Measurements from ENCODE around the gene ITGAV. TPM values are rescaled to one million over a fixed set of nuclear protein-coding genes. Genes with fewer than 3 reads are reported as not detected.

Gene ITGAV
- total RNA-seq, 4 donors from 2014 or later = 98.4 to 117 (median 105) TPM

GRCh38 chr2:186572705-186573104, 17.2 kb upstream of the ITGAV start:
- TF ChIP-seq, protein P1, sequence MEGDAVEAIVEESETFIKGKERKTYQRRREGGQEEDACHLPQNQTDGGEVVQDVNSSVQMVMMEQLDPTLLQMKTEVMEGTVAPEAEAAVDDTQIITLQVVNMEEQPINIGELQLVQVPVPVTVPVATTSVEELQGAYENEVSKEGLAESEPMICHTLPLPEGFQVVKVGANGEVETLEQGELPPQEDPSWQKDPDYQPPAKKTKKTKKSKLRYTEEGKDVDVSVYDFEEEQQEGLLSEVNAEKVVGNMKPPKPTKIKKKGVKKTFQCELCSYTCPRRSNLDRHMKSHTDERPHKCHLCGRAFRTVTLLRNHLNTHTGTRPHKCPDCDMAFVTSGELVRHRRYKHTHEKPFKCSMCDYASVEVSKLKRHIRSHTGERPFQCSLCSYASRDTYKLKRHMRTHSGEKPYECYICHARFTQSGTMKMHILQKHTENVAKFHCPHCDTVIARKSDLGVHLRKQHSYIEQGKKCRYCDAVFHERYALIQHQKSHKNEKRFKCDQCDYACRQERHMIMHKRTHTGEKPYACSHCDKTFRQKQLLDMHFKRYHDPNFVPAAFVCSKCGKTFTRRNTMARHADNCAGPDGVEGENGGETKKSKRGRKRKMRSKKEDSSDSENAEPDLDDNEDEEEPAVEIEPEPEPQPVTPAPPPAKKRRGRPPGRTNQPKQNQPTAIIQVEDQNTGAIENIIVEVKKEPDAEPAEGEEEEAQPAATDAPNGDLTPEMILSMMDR (IDR thresholded peaks at IDR 0.05) = no peak
- TF ChIP-seq POLR2AphosphoS5 (IDR thresholded peaks at IDR 0.05) (no peak), POLR2A (IDR thresholded peaks at IDR 0.05; ENCODE audit: low read depth) (no peak), EP300 (IDR thresholded peaks at IDR 0.05) (no peak)
- no peaks in the 10 kb centered on the region for H3K36me3 ChIP-seq
- H3K27me3 ChIP-seq = no peaks in the 10 kb centered on the region
- no peak for DNase-seq (ENCODE audit: extremely low spot score)
- no peaks in the 10 kb centered on the region for H3K9me3 ChIP-seq
- no peak overlapping the region for H3K27ac ChIP-seq (replicated peaks in 1 of 4)
- peaks cover 14 to 33% (median 24%) of the 10 kb centered on the region in 4 donors for H3K4me1 ChIP-seq
- 97% methylated on average over 5 of the region's 5 CpGs for WGBS
- no peak overlapping the region for H3K4me3 ChIP-seq
- intact Hi-C loops (cut with DNase I) = no loop called here

- intact Hi-C loops (cut with DNase I) = no loop called here
- no peak for DNase-seq (ENCODE audit: extremely low spot score)
- 90% methylated on average over 3 of the region's 3 CpGs for WGBS
- Histone ChIP-seq H3K4me1 (peaks cover 14 to 33% (median 24%) of the 10 kb centered on the region in 4 donors), H3K4me3 (no peak overlapping the region), H3K27me3 (no peaks in the 10 kb centered on the region), H3K36me3 (no peaks in the 10 kb centered on the region), H3K9me3 (no peaks in the 10 kb centered on the region), H3K27ac (replicated peaks in 1 of 4) (no peak overlapping the region)
- TF ChIP-seq EP300 (IDR thresholded peaks at IDR 0.05) (no peak), POLR2A (IDR thresholded peaks at IDR 0.05; ENCODE audit: low read depth) (no peak), POLR2AphosphoS5 (IDR thresholded peaks at IDR 0.05) (no peak)
- TF ChIP-seq, protein P1 (IDR thresholded peaks at IDR 0.05) = no peak
Measured at GRCh38 chr2:186573531-186573930, 16.3 kb upstream of the ITGAV start.

DNA sequence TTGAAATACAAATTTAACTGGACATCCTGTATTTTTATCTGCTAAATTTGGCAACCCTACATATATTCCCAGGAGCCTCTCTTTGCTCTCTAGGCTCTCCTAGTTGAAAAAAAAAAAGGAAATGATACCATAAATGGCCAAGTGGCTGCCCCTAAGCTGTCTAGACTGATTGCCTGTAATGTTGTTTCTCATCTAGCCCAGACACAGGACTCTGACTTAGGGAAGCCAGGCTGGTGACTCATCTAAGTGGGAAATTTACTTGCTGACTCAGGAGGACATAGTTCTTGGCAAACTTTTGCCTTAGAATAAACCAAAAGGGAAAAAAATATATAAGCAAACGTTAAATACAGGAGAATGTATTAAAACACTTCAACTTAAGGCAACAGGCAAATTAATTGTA, 14.6 kb upstream of the ITGAV start:
- 3% methylated on average over 1 of the region's 1 CpG for WGBS
- TF ChIP-seq, protein P1 (IDR thresholded peaks at IDR 0.05) = no peak
- peak; percentile 64 to 79 for TF ChIP-seq POLR2AphosphoS5 (IDR thresholded peaks at IDR 0.05)
- peaks cover 14 to 33% (median 24%) of the 10 kb centered on the region in 4 donors for H3K4me1 ChIP-seq
- no peak overlapping the region for H3K4me3 ChIP-seq
- intact Hi-C loops (cut with DNase I) = no loop called here
- peak overlapping the region; percentile 56 to 82 (median 58) for H3K27ac ChIP-seq (replicated peaks in 1 of 4)
- H3K27me3 ChIP-seq = no peaks in the 10 kb centered on the region
- no peaks in the 10 kb centered on the region for H3K36me3 ChIP-seq
- no peak for DNase-seq (ENCODE audit: extremely low spot score)
- no peaks in the 10 kb centered on the region for H3K9me3 ChIP-seq

GRCh38 chr2:186575856-186576255, 14.0 kb upstream of the ITGAV start:
- peak overlapping the region; percentile 56 to 82 (median 58) for H3K27ac ChIP-seq (replicated peaks in 1 of 4)
- WGBS = 50% methylated on average over 1 of the region's 1 CpG
- H3K4me3 ChIP-seq = no peak overlapping the region
- H3K27me3 ChIP-seq = no peaks in the 10 kb centered on the region
- no peak for DNase-seq (ENCODE audit: extremely low spot score)
- intact Hi-C loops (cut with DNase I) = no loop called here
- no peaks in the 10 kb centered on the region for H3K36me3 ChIP-seq
- peaks cover 14 to 28% (median 24%) of the 10 kb centered on the region in 4 donors for H3K4me1 ChIP-seq
- TF ChIP-seq POLR2AphosphoS5 (IDR thresholded peaks at IDR 0.05) = no peak
- TF ChIP-seq, protein P1 (IDR thresholded peaks at IDR 0.05) = no peak
- TF ChIP-seq POLR2A (IDR thresholded peaks at IDR 0.05; ENCODE audit: low read depth) = no peak
- TF ChIP-seq EP300 (IDR thresholded peaks at IDR 0.05) = no peak
- no peaks in the 10 kb centered on the region for H3K9me3 ChIP-seq

DNA sequence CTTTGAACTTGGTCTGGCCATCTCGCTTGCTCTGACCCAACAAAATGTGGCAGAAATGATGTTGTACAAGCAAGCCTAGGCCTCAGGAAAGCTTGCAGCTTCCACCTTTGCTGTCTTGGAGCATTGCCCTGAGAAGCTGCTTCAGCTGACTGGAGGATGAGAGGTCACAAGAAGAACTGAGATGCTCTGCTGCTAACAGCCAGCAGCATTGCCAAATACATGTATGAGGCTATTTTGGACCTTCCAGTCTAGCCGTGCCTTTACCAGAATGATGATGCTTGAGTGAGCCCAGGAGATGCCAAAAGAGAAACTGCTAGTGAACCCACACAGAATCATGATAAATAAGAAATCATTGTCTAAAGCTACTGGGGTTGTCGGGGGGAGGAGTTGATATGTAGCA, 13.2 kb upstream of the ITGAV start:
- TF ChIP-seq EP300 (IDR thresholded peaks at IDR 0.05) = peak; percentile 71
- peak; percentile 62 to 75 for TF ChIP-seq POLR2AphosphoS5 (IDR thresholded peaks at IDR 0.05)
- TF ChIP-seq, protein P1 (IDR thresholded peaks at IDR 0.05) = no peak
- Histone ChIP-seq H3K36me3 (no peaks in the 10 kb centered on the region), H3K4me3 (no peak overlapping the region), H3K4me1 (peaks cover 14 to 28% (median 24%) of the 10 kb centered on the region in 4 donors), H3K27ac (replicated peaks in 1 of 4) (peak overlapping the region; percentile 16 to 82 (median 58)), H3K27me3 (no peaks in the 10 kb centered on the region), H3K9me3 (no peaks in the 10 kb centered on the region)
- WGBS = 72% methylated on average over 3 of the region's 3 CpGs
- intact Hi-C loops (cut with DNase I) = no loop called here
- DNase-seq (ENCODE audit: extremely low spot score) = no peak

Data from esophagus muscularis mucosa (tissue), 4 donors.